ENCODE measurements around the gene OPALIN.

GRCh38 chr10:96397902-96398301 is 39.1 kb upstream of the OPALIN start:
- TF ChIP-seq CTCF (IDR thresholded peaks at IDR 0.05): no peak
- TF ChIP-seq EP300 (IDR thresholded peaks at IDR 0.05): no peak
- no peak for TF ChIP-seq POLR2A (IDR thresholded peaks at IDR 0.05; ENCODE audit: low read depth)

All from esophagus muscularis mucosa (tissue), 4 donors.